IMR-90 (cell line): Measurements from ENCODE around the gene GAL3ST2. TPM values are rescaled to one million over a fixed set of nuclear protein-coding genes. Genes with fewer than 3 reads are reported as not detected.

Source experiments
- ATAC-seq: fragments of 200-7000 bp; cut with Tn5 transposase; 2 replicates; pipeline ENCODE4 v1.9.1; 2020; ENCODE audit warnings: low read depth, mild to moderate bottlenecking, moderate library complexity
- BruUV-seq: library from RNA; stranded (reverse); fragments of 400-500 nt; replicated peaks from 2 replicates; lab custom pipeline; 2021; lab: Mats Ljungman, UMichigan
- CTCF ChIA-PET: fragments of 300-600 bp; formaldehyde crosslinking; extraction: SDS; loops from one replicate; lab custom pipeline; 2021; ENCODE audit warnings: antibody characterized with exemption; lab: Yijun Ruan, JAX
- POLR2A ChIA-PET: fragments of 300-600 bp; sonication (Branson Sonifier 250); formaldehyde crosslinking; loops from one replicate; lab custom pipeline; 2022; ENCODE audit warnings: antibody characterized with exemption; ENCODE audit not compliant: unreplicated experiment; lab: Charles Lee
- DNase-seq: peaks from one replicate; pipeline ENCODE4 v3.0.0; 2013
- H2AFZ ChIP-seq: replicated peaks from 2 replicates; pipeline ENCODE3; 2013; ENCODE audit warnings: low read length, mild to moderate bottlenecking; ENCODE audit not compliant: poor library complexity
- H2AK5ac ChIP-seq: 2 replicates; pipeline ENCODE4 v1.6.1; 2013; ENCODE audit warnings: low read depth, low read length, inconsistent platforms
- H2AK9ac ChIP-seq: replicated peaks from 2 replicates; pipeline ENCODE3; 2013; ENCODE audit warnings: mild to moderate bottlenecking, low read depth, low read length, moderate library complexity; ENCODE audit not compliant: poor library complexity
- H2BK120ac ChIP-seq: 2 replicates; pipeline ENCODE4 v1.6.1; 2013; ENCODE audit warnings: low read depth, low read length, inconsistent platforms
- H2BK15ac ChIP-seq: 3 replicates; pipeline ENCODE4 v1.6.1; 2013; ENCODE audit warnings: low read depth, low read length, inconsistent platforms
- H2BK20ac ChIP-seq: 2 replicates; pipeline ENCODE4 v1.6.1; 2013; ENCODE audit warnings: low read depth, mild to moderate bottlenecking, inconsistent platforms, low read length, moderate library complexity
- H2BK5ac ChIP-seq: 2 replicates; pipeline ENCODE4 v1.6.1; 2013; ENCODE audit warnings: mild to moderate bottlenecking, low read depth, low read length, inconsistent platforms; ENCODE audit not compliant: poor library complexity, severe bottlenecking
- H3K14ac ChIP-seq: replicated peaks from 2 replicates; pipeline ENCODE4 v1.6.1; 2013; ENCODE audit warnings: low read depth, low read length, inconsistent platforms
- H3K18ac ChIP-seq: 2 replicates; pipeline ENCODE4 v1.6.1; 2013; ENCODE audit warnings: low read depth, low read length, control low read depth
- H3K23ac ChIP-seq: 2 replicates; pipeline ENCODE4 v1.6.1; 2013; ENCODE audit warnings: low read depth, low read length, inconsistent platforms
- H3K27ac ChIP-seq: 2 replicates; pipeline ENCODE4 v1.5.1; 2013; ENCODE audit warnings: mild to moderate bottlenecking, control low read depth, low read length; ENCODE audit not compliant: insufficient read depth
- H3K27me3 ChIP-seq: 2 replicates; pipeline ENCODE4 v1.6.1; 2013; ENCODE audit warnings: low read length; ENCODE audit not compliant: control insufficient read depth, insufficient read depth
- H3K36me3 ChIP-seq: 2 replicates; pipeline ENCODE4 v1.6.1; 2013; ENCODE audit warnings: low read length, mixed read lengths; ENCODE audit not compliant: control insufficient read depth, insufficient read depth
- H3K4ac ChIP-seq: 2 replicates; pipeline ENCODE4 v1.6.1; 2013; ENCODE audit warnings: low read depth, low read length, inconsistent platforms
- H3K4me1 ChIP-seq: 2 replicates; pipeline ENCODE4 v1.6.1; 2013; ENCODE audit warnings: low read length, mixed read lengths; ENCODE audit not compliant: control insufficient read depth, insufficient read depth
- H3K4me2 ChIP-seq: 2 replicates; pipeline ENCODE4 v1.6.1; 2013; ENCODE audit warnings: low read depth, mild to moderate bottlenecking, control low read depth, low read length, moderate library complexity
- H3K4me3 ChIP-seq: 2 replicates; pipeline ENCODE4 v1.5.1; 2013; ENCODE audit warnings: low read depth, mild to moderate bottlenecking, control low read depth, low read length, moderate library complexity; ENCODE audit not compliant: insufficient read depth
- H3K56ac ChIP-seq: 2 replicates; pipeline ENCODE4 v1.6.1; 2013; ENCODE audit warnings: low read length, inconsistent platforms; ENCODE audit not compliant: insufficient read depth; ENCODE audit errors: extremely low read depth
- H3K79me1 ChIP-seq, 2 experiments: 2 replicates each; pipeline ENCODE4 v1.6.1; 2013; ENCODE audit warnings: low read length in 2 of 2, inconsistent platforms in 1 of 2, low read depth in 1 of 2
- H3K9ac ChIP-seq: 2 replicates; pipeline ENCODE4 v1.6.1; 2013; ENCODE audit warnings: low read depth, low read length, control low read depth
- H3K9me1 ChIP-seq: 2 replicates; pipeline ENCODE4 v1.6.1; 2013; ENCODE audit warnings: low read length, inconsistent platforms; ENCODE audit not compliant: insufficient read depth
- H3K9me3 ChIP-seq: 2 replicates; pipeline ENCODE4 v1.6.1; 2013; ENCODE audit warnings: low read length; ENCODE audit not compliant: control insufficient read depth, insufficient read depth
- H4K20me1 ChIP-seq: 2 replicates; pipeline ENCODE4 v1.6.1; 2013; ENCODE audit warnings: low read length, inconsistent platforms; ENCODE audit not compliant: insufficient read depth
- H4K5ac ChIP-seq: 2 replicates; pipeline ENCODE4 v1.6.1; 2013; ENCODE audit warnings: mild to moderate bottlenecking, low read depth, low read length, control low read depth
- H4K8ac ChIP-seq, 2 experiments: 2 replicates each; pipeline ENCODE4 v1.6.1; 2013; ENCODE audit warnings: low read depth in 2 of 2, low read length in 2 of 2, control low read depth in 1 of 2, inconsistent platforms in 1 of 2
- H4K91ac ChIP-seq: 2 replicates; pipeline ENCODE4 v1.6.1; 2013; ENCODE audit warnings: low read depth, low read length, inconsistent platforms; ENCODE audit not compliant: insufficient read depth
- BHLHE40 ChIP-seq: fragments of 150-350 bp; IDR thresholded peaks from 2 replicates; pipeline ENCODE4 v1.6.1; 2016; ENCODE audit warnings: mild to moderate bottlenecking, low read depth, low read length
- MAFK ChIP-seq: IDR thresholded peaks from 2 replicates; pipeline ENCODE4 v1.6.1; 2012; ENCODE audit warnings: low read depth, low read length, improper control_type of control experiment
- MAZ ChIP-seq: IDR thresholded peaks from 2 replicates; pipeline ENCODE4 v1.6.1; 2012; ENCODE audit warnings: low read depth, mild to moderate bottlenecking, low read length, improper control_type of control experiment, moderate library complexity, borderline replicate concordance
- MXI1 ChIP-seq: IDR thresholded peaks from 2 replicates; pipeline ENCODE4 v1.6.1; 2012; ENCODE audit warnings: low read depth, mild to moderate bottlenecking, low read length, moderate library complexity, borderline replicate concordance
- RFX5 ChIP-seq: IDR thresholded peaks from 2 replicates; pipeline ENCODE4 v1.8.0; 2012; ENCODE audit warnings: low read depth, mild to moderate bottlenecking, low read length, moderate library complexity
- WGBS, 2 experiments: methylation state at CpG; one replicate each; pipeline versions ENCODE4 v1.1.5 to v1.1.7; 2013; ENCODE audit warnings: missing lambda C conversion rate in 2 of 2; ENCODE audit not compliant: insufficient read length in 1 of 2; ENCODE audit errors: extremely low coverage in 2 of 2; 5-methylcytosine and 5-hydroxymethylcytosine counted together
- dilution Hi-C: fragments of 300-500 bp; cut with HindIII; formaldehyde crosslinking; loops from one replicate; pipeline ENCODE4 v1.14.3; 2018; ENCODE audit warnings: low sequenced_read_pairs; ENCODE audit not compliant: unreplicated experiment
- in situ Hi-C: fragments of 300-500 bp; cut with MboI; formaldehyde crosslinking; loops from 3 replicates; pipeline ENCODE4 v1.14.3; 2019; ENCODE audit warnings: low sequenced_read_pairs, inconsistent platforms, mixed read lengths
- intact Hi-C: fragments of 100-400 bp; cut with micrococcal nuclease; formaldehyde crosslinking; loops from 2 replicates; pipeline ENCODE4 v1.10.0; 2022
- polyA plus RNA-seq, 3 experiments: library from polyadenylated mRNA; depleted of rRNA; stranded (reverse); fragments of >200 nt; gene quantifications; 2 replicates each; pipeline ENCODE4 v1.2.3, GENCODE V29; 2012; ENCODE audit warnings: low replicate concordance in 1 of 3
- total RNA-seq: library from RNA; depleted of rRNA; stranded (reverse); fragments of >200 nt; gene quantifications from 2 replicates; pipeline ENCODE4 v1.2.3, GENCODE V29; 2012

The GAL3ST2 gene
- total and polyA plus RNA-seq, 2 of the 4 experiments (the other 2 are of a cell fraction) = 0.07 TPM; not detected in 1

DNA sequence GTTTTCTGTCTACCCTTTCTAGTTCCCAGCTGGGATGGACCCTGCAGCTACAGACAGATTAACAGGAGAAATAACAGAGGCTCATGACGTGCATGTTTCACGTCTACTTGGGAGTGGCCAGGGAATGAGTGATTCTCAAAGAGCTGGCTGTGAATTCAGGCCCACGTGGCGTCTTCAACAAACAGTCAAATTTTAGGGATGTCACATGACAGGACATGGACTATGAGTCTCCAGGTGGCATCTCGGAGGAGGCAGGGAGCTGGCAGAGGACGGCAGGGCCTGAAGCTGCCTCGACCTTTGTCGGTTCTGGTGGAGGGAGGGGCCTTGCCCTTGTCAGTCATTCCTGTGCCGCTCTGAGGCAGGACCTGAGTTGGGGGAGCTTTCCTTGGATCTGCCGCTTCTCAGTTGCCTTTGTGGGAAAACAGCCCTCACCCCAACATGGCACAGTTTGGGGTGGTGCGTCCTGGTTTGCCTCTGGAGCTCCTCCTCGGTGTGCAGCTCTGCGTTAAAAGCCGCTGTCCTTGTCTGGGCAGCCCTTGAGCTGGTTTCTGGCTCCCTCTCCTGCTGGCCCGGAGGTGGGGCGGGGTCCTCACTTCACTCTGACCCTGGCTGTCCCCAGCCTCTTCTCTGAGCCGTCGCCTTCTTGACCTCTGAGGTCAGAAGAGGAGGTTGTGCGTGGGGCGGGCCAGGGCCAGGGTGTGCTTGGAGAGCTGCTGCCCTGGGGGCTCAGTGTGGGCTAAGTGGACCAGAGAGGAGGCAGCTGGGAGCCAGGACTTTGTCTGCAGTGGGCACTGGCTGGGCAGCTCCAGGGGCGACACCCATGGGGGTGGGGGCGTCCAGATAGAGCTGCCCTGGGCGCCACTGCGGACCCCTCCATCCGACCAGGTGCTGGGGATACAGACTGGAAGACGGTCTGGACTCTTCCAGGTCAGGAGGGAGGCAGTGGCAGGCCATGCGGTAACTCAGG, 12.1 kb upstream of the GAL3ST2 start:
- no peaks in the 10 kb centered on the region for H3K27me3 ChIP-seq
- H4K8ac ChIP-seq = no peak overlapping the region
- peaks cover 7% of the 10 kb centered on the region for H4K20me1 ChIP-seq
- H3K23ac ChIP-seq = no peak overlapping the region
- no peaks in the 10 kb centered on the region for H3K9me1 ChIP-seq
- dilution Hi-C loops = no loop called here
- no peaks in the 10 kb centered on the region for H3K9me3 ChIP-seq
- H3K14ac ChIP-seq = no peak overlapping the region
- H2AK5ac ChIP-seq = no peak overlapping the region
- ATAC-seq (no peak), DNase-seq (no peak)
- no peak overlapping the region for H3K4ac ChIP-seq
- peaks cover 22% of the 10 kb centered on the region for H3K36me3 ChIP-seq
- H3K18ac ChIP-seq = no peak overlapping the region
- no peak for TF ChIP-seq RFX5
- no peak for TF ChIP-seq BHLHE40
- no peak for TF ChIP-seq MAFK
- TF ChIP-seq MAZ = no peak
- TF ChIP-seq MXI1 = no peak
- ChIA-PET POLR2A (no interaction called here), CTCF (no interaction called here)
- in situ Hi-C loops = no loop called here
- 89% methylated on average over 13 of the region's 27 CpGs; no CpG with 5 or more reads in 1 of the 2 experiments for WGBS, 2 experiments
- no TSS peak for BruUV-seq
- no peaks in the 10 kb centered on the region for H3K4me1 ChIP-seq
- no peak overlapping the region for H2BK120ac ChIP-seq
- H2AK9ac ChIP-seq = peak overlapping the region; percentile 15
- no peak overlapping the region for H3K4me3 ChIP-seq
- H2BK20ac ChIP-seq = no peak overlapping the region
- no peak overlapping the region for H2AFZ ChIP-seq
- H3K4me2 ChIP-seq = no peak overlapping the region
- no peak overlapping the region for H3K27ac ChIP-seq
- no peak overlapping the region for H2BK5ac ChIP-seq
- no peak overlapping the region for H2BK15ac ChIP-seq
- intact Hi-C loops = no loop called here
- H3K79me1 ChIP-seq = peaks cover 0 to 4% of the 10 kb centered on the region in 2 experiments; a peak in 1 of 4 replicates
- no peak overlapping the region for H4K91ac ChIP-seq
- no peak overlapping the region for H3K9ac ChIP-seq
- H3K56ac ChIP-seq = no peak overlapping the region
- H4K5ac ChIP-seq = no peak overlapping the region
